HG02571 (cell line): Measurements from ENCODE around the gene CCR3.

Source experiments
- ATAC-seq: cut with Tn5 transposase; IDR thresholded peaks from one replicate; pipeline ENCODE4 v1.9.1; 2021; ENCODE audit warnings: mild to moderate bottlenecking, moderate library complexity; ENCODE audit not compliant: unreplicated experiment

CCR3 gene

DNA sequence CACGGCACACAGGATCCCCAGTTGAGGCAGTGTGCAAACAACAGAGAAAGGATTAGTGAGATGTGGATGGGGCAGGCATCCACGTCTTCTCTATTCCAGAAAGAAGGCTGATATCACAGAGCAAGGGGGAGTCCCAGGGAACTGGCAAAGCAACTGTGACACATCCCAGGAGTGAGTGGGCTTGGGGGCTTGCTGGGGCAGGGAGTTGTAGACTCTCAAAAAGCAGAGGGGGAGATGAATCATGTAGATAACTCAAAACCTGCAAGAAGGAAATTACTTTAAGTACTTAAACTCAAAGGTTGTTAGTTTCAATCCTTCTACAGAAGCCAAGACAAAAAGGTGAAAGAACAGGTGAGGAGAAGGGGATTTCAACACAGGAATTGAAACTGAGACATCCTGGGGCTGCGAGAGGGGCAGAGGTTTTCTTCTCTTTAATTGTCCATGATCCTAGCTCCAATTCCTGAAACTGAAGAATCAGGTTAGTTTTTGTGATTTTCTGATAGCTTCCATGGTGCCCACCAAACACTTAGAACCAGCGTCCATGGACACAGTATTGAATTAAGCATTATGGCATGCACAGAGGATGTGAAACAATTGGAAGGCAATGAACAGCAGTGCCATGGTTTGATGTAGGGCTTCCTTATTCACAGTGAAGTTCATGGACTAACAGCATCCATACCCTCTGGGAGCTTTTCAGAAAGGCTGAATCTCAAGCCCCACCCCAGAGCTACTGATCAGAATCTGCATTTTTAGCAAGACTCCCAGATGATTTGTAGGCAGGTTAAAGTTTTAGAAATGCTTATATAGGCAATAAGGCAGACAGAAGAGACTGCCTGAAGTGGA is 52.0 kb downstream of the CCR3 start:
- ATAC-seq = no peak

DNA sequence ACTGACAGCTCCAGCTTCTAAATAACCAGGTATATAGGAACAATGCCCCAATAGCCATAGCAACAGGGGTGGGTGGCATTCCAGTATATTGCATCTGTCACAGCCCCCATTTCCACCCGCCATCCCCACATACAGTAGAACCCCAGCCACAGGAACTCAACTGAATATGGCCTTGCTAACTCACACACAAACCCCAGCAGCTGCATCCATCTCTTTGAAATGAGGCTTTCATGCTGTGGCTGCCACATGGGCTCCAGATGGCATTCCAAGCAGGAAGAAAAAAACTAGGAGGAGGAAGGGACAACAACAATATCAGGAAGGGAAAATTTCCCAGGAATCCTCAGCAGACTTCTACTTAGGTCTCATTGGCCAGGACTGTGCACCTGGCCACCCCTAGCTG is 54.6 kb downstream of the CCR3 start:
- no peak for ATAC-seq

DNA sequence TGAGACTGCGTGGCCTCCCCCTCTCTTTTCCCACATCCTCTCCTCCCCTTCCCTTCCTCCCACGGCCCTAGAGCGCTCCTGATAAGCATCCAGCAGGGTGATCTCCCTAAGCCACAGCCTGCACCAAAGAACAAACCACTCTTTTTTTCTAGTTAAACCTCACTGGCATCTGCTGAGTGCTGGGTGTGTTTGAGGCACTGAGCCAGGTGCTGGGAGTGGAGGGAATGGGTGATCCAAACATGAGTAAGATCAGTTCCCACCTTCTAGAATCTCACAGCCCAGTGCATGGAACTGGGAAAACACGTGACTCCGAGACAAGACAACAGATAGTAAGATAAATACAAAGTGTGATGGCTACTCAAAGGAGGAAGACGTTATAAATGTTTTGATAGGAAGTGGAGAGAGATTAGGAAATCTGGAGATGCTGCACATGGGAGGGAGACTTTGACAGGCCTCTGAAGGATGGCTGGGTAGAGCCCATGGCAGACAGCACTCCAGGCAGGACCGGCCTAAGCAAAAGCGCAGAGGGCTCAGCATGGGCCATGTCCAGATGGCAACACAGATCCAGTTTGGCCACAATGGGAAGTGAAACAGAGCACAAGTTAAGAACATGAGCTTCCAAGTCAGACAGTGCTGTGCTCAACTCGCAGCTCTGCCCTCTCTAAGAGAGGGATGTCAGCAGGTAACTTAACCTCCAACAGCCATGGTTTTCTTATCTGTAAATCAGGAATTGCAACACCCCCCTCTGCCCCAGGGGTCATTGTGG is 55.6 kb downstream of the CCR3 start:
- no peak for ATAC-seq

DNA sequence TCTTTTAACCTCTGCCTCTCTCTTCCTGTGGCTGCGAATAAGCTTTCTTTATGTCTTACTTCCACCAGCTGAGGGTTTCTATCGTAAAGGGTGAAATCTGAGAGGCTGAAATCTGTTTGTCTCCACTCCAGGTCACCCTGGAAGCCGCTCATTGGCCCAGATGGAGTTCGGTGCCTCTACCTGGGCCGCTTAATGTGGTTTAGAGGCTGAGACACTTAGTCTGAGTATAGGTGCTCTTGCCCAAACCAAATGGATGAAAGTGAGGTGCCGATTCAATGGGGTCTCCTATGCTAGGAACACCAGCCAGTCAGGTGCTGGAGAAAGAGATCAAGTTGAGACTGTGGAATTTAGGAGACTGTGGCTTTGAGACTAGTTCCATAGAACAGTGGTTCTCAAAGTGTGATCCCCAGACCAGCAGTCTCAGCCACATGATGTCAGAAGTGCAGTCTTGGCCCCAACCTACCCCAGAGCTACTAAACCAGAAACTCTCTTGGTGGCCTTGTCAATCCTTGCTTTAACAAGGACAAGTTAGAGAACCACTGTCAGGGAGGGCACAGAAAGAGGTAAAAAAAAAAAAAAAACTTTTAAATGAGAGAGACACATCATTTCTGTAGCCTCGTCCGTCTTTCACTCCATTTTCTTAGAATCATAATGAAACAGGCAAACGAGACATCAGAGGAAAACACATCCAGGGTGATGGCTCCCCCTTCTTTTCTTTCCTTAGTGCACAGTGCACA is 56.8 kb downstream of the CCR3 start:
- ATAC-seq = peak; percentile 35

DNA sequence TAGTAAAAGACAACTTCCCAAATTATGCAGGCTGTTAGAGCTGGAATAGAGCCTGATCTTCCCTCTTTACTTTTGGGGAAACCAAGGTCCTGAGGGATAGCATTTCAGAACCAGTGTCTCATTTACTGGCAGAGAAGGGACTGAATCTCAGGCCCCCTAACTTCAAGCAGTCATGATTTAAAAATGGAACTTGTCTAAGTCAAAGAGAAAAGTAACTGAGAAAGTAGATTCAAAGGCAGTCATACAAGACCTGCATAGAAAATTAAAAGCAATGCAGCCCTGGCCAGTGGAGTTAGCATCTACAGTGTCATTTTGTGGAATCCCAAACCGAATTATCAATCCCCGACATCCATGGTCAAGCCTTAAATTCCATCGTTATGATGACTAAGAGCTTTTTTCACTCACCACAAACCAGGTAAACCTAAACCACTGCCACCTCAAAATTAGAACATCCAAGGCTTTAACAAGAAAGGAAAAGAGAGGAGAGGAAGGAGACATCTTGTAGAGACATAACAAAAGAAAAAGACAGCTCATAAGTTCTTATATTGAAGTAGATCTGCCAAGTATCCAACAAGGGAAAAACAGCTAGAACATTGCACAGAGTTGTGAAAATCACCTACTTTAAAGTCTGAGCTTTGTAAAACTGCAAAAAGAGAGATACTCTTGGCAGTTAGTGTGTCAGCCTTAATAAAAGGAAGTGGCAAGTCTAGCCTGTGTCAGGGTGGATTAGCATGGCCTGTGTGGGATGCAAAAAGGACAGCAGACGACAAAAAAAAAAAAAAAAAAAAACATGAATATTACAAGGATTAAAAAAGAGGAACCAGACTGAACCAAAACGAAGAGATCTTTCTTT is 57.6 kb downstream of the CCR3 start:
- peak; percentile 18 for ATAC-seq

DNA sequence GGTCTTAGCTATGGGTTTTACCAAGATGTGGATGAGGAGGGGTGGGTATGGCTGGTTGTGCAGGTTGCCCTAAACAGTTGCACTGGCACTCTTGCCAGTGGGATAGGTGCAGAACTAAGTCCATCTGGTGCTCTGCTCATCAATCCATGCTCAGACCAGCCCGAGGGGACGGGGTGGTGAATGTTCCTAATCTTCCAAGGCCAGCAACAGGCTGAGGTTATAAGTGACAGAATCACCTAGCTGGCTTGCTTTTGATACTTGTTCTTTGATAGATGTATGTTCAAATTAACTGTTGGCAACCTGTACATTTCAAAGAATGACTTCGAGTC is 58.2 kb downstream of the CCR3 start:
- ATAC-seq = no peak

DNA sequence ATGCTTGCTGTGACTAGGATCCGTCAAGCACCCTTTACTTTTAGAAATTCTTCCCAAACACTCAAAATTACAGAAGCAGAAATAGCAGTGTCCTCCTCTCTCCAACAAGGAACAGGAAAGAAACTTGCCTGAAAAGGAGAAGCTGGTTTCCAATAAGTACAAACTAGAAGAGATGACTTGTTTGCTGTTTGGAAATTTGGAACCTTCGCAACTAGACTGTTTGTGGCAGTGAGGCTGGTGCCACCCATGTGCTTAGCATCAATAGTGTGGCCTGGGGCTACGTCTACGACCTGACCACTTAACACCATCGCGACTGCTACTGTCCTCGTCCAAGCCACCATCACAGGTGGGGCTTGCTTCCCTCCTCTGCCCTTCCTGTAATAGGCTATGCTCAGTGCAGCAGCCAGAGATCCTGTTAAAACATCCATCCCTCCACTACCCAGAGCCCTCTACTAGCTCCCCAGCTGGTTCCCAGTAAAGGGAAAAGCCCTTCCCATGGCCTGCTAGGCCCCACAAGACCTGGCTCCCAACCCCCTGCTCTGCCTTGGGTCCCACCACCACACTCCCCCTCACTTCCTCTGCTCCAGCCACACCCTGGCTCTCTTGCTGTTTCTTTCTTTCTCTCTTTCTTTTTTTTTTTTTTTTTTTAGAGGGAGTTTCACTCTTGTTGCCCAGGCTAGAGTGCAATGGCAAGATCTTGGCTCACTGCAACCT is 59.0 kb downstream of the CCR3 start:
- ATAC-seq = no peak

DNA sequence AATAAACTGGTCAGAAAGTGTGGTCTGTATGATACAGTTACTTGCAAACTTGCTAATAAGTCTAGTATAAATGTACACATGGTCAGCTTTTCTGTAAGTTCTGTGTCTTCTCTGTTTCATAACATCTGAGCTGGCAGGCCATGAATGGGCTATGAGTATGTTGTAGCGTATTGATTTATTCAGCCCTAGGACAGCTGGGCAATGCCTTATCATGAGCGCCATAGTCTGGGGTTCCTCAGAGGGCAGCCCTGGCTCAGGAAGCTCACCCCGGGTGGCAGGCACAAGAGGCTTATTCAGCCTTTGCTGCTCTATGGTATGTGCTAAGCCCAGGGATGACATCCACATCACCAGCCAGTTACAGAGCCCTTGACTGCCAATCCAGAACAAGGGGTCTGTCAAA is 61.0 kb downstream of the CCR3 start:
- ATAC-seq = no peak

DNA sequence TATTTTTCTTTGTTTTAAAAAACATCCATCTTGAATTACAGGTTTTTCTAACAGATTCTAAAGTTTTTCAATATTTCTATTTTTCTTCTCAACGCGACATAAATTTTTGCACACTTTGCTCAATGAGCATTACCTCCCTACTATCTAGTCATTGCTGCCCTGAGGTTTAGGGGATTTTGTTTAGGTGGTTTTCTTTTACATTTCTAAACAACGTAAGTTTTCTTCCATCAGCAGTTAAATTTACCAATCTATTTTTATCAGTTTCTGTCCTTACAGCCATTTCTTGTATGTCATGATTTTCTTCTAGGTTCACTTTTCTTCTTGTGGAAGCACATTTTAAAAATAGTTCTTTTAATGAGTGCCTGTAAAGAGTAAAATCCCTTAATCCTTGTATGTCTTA is 62.5 kb downstream of the CCR3 start:
- no peak for ATAC-seq

DNA sequence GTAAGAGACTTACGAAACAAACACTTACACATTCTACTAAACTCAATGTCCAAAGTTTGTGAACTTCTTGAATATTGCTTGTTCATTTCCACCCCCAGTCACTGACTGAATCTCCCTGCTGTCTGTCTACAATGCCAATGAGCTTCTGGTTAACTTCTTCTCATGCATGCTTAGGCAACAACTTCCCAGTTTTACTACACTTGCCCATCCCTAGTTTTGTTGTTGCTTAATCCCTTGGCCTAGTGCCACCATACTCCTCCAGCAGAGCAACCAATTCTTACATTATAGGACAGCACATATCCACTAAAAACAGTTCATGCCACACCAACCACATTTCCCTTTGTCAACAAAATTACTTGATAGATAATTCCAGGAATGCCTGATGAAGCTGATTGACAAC is 70.7 kb downstream of the CCR3 start:
- no peak for ATAC-seq

DNA sequence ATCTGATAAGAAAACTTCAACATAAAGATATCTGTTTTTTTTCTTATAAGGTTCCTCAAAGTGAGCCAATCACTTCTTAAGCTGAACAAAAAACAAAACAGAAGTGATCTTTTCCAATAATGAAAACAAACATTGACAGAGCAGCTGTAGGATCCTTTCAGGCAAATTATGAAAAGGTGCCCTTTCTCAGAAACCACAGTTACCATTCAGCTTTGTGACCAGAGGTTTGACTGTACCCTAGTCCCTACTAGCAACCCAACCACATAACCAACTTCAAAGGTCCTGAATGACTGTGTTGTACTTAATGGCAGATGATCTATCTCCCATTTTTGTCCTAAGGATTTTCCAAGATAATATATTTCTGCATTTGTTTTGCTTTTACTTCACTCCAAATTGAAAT is 72.3 kb downstream of the CCR3 start:
- ATAC-seq = no peak

DNA sequence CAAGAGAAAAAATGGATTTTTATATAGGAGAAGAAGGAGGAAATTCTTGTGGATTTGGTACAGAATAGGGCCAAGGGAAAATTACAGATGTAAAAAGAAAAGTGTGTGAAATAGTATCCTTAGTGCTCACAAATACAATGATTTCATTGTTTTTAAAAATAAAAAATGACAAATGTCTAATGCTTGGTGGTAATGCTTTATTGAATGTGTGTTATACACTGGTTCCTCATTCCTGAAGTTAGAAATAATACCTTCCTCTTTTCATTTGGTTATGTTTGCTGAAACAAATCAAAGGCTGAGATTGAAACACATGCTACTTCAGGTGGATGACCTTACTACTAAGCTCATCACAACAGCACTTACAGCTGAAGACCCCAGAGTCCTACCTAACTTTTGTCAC is 73.9 kb downstream of the CCR3 start:
- ATAC-seq = no peak
